HG03039 (cell line): ENCODE results near the gene C3orf38.
A peak's percentile ranks its signal among the peaks of the same experiment; 100 is the strongest.
"Not testable (repeated sequence)": the region's sequence is repeated elsewhere in the genome, so short reads cannot be mapped to it uniquely, and the experiment has no call there.

Experiments
- ATAC-seq: cut with Tn5 transposase; IDR thresholded peaks from one replicate; pipeline ENCODE4 v1.9.1; 2021; ENCODE audit warnings: mild to moderate bottlenecking, moderate library complexity; ENCODE audit not compliant: unreplicated experiment

The C3orf38 gene

GRCh38 chr3:88151358-88151757, 1.6 kb downstream of the C3orf38 start:
- ATAC-seq: no peak

- ATAC-seq: no peak
Measured at GRCh38 chr3:88152841-88153240, 3.1 kb downstream of the C3orf38 start.

GRCh38 chr3:88166419-88166971, 16.7 kb downstream of the C3orf38 start:
- no peak for ATAC-seq

GRCh38 chr3:88167173-88167572, 17.4 kb downstream of the C3orf38 start:
- ATAC-seq: no peak

- ATAC-seq: no peak
Measured at GRCh38 chr3:88167704-88168103, 17.9 kb downstream of the C3orf38 start.

- ATAC-seq: no peak
Measured at GRCh38 chr3:88168171-88168570, 18.4 kb downstream of the C3orf38 start.

GRCh38 chr3:88180398-88180999, 30.7 kb downstream of the C3orf38 start:
- ATAC-seq: peak; percentile 86

- not testable (repeated sequence) for ATAC-seq
Measured at GRCh38 chr3:88182165-88182918, 32.6 kb downstream of the C3orf38 start.

- ATAC-seq: no peak
Measured at GRCh38 chr3:88188436-88188835, 38.7 kb downstream of the C3orf38 start.

GRCh38 chr3:88189361-88189810, 39.6 kb downstream of the C3orf38 start:
- peak; percentile 98 for ATAC-seq

- no peak for ATAC-seq
Measured at GRCh38 chr3:88191872-88192409, 42.2 kb downstream of the C3orf38 start.

- ATAC-seq: no peak
Measured at GRCh38 chr3:88192631-88193030, 42.9 kb downstream of the C3orf38 start.

GRCh38 chr3:88195951-88196434, 46.2 kb downstream of the C3orf38 start:
- no peak for ATAC-seq

GRCh38 chr3:88198121-88198520, 48.4 kb downstream of the C3orf38 start:
- ATAC-seq: no peak

- ATAC-seq: peak; percentile 96
Measured at GRCh38 chr3:88203642-88204055, 53.9 kb downstream of the C3orf38 start.
